DMS153 treated with DMSO at 0.1 percent for 48 hours (cell line): ENCODE results near the gene COX4I2.
"Not testable (repeated sequence)": the region's sequence is repeated elsewhere in the genome, so short reads cannot be mapped to it uniquely, and the experiment has no call there.

Experiments used
- DNase-seq: peaks from one replicate; lab custom pipeline; 2025; ENCODE audit not compliant: unreplicated experiment; lab: John Stamatoyannopoulos, UW

COX4I2 gene

GRCh38 chr20:31637660-31638059 lies at the start of gene COX4I2:
TSS of gene COX4I2 (plus strand) at chr20:31637912. CDS start at chr20:31639018, 1,106 bp downstream.
- DNase-seq, result no peak

- no peak for DNase-seq
Measured at GRCh38 chr20:31590717-31591225, 46.9 kb upstream of the COX4I2 start.

- no peak for DNase-seq
Measured at GRCh38 chr20:31593221-31594001, 44.3 kb upstream of the COX4I2 start.

- no peak for DNase-seq
Measured at GRCh38 chr20:31594002-31594557, 43.6 kb upstream of the COX4I2 start.

- no peak for DNase-seq
Measured at GRCh38 chr20:31594558-31595379, 42.9 kb upstream of the COX4I2 start.

GRCh38 chr20:31595380-31595653 lies 42.4 kb upstream of the COX4I2 start:
- no peak for DNase-seq

- DNase-seq, result no peak
Measured at GRCh38 chr20:31595654-31596411, 41.9 kb upstream of the COX4I2 start.

- not testable (repeated sequence) for DNase-seq
Measured at GRCh38 chr20:31596412-31596715, 41.3 kb upstream of the COX4I2 start.

- DNase-seq, result no peak
Measured at GRCh38 chr20:31596831-31597480, 40.8 kb upstream of the COX4I2 start.

GRCh38 chr20:31597481-31597855 lies 40.2 kb upstream of the COX4I2 start:
- no peak for DNase-seq

- DNase-seq, result no peak
Measured at GRCh38 chr20:31602431-31602778, 35.3 kb upstream of the COX4I2 start.

GRCh38 chr20:31602779-31603441 lies 34.8 kb upstream of the COX4I2 start:
- DNase-seq, result no peak

GRCh38 chr20:31603822-31604566 lies 33.7 kb upstream of the COX4I2 start:
- peak; percentile 98 for DNase-seq

- DNase-seq, result no peak
Measured at GRCh38 chr20:31604567-31605030, 33.1 kb upstream of the COX4I2 start.

- peak; percentile 90 for DNase-seq
Measured at GRCh38 chr20:31605031-31605901, 32.4 kb upstream of the COX4I2 start, which contains the start of gene ID1. TSS of gene ID1 (plus strand) at chr20:31605289. CDS start at chr20:31605388, 99 bp downstream.

- no peak for DNase-seq
Measured at GRCh38 chr20:31605902-31606803, 31.6 kb upstream of the COX4I2 start.

GRCh38 chr20:31606804-31607639 lies 30.7 kb upstream of the COX4I2 start:
- peak; percentile 72 for DNase-seq
